PC-9 (cell line): ENCODE results near the gene TIMM21.

Source experiments
- EZH2 ChIP-seq: fragments of 200-600 bp; sonication (generic); IDR thresholded peaks from 2 replicates; pipeline ENCODE4 v1.8.0; 2017; ENCODE audit warnings: antibody characterized with exemption, low read depth
- TF ChIP-seq, protein P1 (sequence below): fragments of 200-600 bp; sonication (generic); conservative IDR thresholded peaks from 2 replicates; pipeline ENCODE4 v1.6.1; 2017; ENCODE audit warnings: mixed run types, antibody characterized with exemption, mild to moderate bottlenecking, moderate library complexity

DNA sequence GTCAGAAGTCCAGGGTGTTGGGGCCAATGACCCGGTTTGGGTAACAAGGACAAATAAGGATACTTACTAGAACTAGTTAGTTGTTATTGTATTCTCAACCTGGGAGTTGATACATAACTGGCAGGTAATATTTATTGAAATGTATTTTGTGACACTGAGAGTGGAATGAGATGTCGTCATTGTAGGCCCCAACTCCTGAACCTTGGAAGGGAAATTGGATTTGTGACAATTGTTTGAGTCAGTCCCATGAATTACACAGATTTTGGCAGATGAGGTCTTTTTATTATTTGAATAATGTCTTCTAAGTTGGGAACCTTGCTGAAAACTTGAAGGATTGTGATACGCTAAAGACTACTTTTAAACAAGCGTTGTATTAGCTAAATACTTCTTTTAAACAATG lies 5.1 kb downstream of the TIMM21 start:
- no peak for TF ChIP-seq EZH2
- TF ChIP-seq, protein P1, sequence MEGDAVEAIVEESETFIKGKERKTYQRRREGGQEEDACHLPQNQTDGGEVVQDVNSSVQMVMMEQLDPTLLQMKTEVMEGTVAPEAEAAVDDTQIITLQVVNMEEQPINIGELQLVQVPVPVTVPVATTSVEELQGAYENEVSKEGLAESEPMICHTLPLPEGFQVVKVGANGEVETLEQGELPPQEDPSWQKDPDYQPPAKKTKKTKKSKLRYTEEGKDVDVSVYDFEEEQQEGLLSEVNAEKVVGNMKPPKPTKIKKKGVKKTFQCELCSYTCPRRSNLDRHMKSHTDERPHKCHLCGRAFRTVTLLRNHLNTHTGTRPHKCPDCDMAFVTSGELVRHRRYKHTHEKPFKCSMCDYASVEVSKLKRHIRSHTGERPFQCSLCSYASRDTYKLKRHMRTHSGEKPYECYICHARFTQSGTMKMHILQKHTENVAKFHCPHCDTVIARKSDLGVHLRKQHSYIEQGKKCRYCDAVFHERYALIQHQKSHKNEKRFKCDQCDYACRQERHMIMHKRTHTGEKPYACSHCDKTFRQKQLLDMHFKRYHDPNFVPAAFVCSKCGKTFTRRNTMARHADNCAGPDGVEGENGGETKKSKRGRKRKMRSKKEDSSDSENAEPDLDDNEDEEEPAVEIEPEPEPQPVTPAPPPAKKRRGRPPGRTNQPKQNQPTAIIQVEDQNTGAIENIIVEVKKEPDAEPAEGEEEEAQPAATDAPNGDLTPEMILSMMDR = no peak
